AG04450 (cell line): ENCODE results near the gene SH3D19. TPM values are rescaled to one million over a fixed set of nuclear protein-coding genes. Genes with fewer than 3 reads are reported as not detected.

ENCODE experiments used
- CTCF ChIA-PET: fragments of 300-600, 350-600 bp; formaldehyde crosslinking; extraction: SDS; loops from one replicate; lab custom pipeline; 2022; ENCODE audit warnings: antibody characterized with exemption, inconsistent platforms; lab: Charles Lee
- POLR2A ChIA-PET: fragments of 350-600 bp; formaldehyde crosslinking; extraction: SDS; loops from one replicate; lab custom pipeline; 2021; ENCODE audit warnings: antibody characterized with exemption, inconsistent platforms; lab: Yijun Ruan, JAX
- DNase-seq: peaks from one replicate; pipeline ENCODE4 v3.0.0-alpha.2; 2011; ENCODE audit warnings: low read depth, low spot score
- H3K27ac ChIP-seq: one replicate; pipeline ENCODE4 v1.5.1; 2012; ENCODE audit warnings: low read depth, low read length, control low read depth
- H3K27me3 ChIP-seq: one replicate; pipeline ENCODE4 v1.6.0; 2012; ENCODE audit warnings: low read length; ENCODE audit not compliant: control insufficient read depth, insufficient read depth
- H3K4me3 ChIP-seq: 2 replicates; pipeline ENCODE4 v1.5.1; 2011; ENCODE audit warnings: mild to moderate bottlenecking, low read depth, low read length, control low read depth
- H3K9me3 ChIP-seq: 2 replicates; pipeline ENCODE4 v1.5.1; 2012; ENCODE audit warnings: low read length; ENCODE audit not compliant: control insufficient read depth, insufficient read depth
- CTCF ChIP-seq: IDR thresholded peaks from 2 replicates; pipeline ENCODE4 v1.5.1; 2011; ENCODE audit warnings: low read depth, low read length, control low read depth, inconsistent platforms
- polyA plus RNA-seq: library from polyadenylated mRNA; depleted of rRNA; stranded (reverse); fragments of >200 nt; gene quantifications from 2 replicates; pipeline ENCODE4 v1.2.3, GENCODE V29; 2011

Gene SH3D19
- polyA plus RNA-seq, 1 experiment, result 32.6 TPM

- TF ChIP-seq CTCF, result no peak
- CTCF ChIA-PET, result no interaction called here
Measured at GRCh38 chr4:151215295-151215694, 110.1 kb downstream of the SH3D19 start.

GRCh38 chr4:151207868-151208267 is 117.5 kb downstream of the SH3D19 start:
- ChIA-PET POLR2A (interaction anchor here (0.6 to 0.7 kb wide), 2 partner anchors 9 to 12 kb away, joined by 4 read pairs; no protein-coding TSS in a partner anchor), CTCF (no interaction called here)
- H3K27ac ChIP-seq, result no peak overlapping the region

More at GRCh38 chr4:151215295-151215694, 110.1 kb downstream of the SH3D19 start:
- Histone ChIP-seq H3K27ac (no peak overlapping the region), H3K27me3 (no peaks in the 10 kb centered on the region), H3K9me3 (no peaks in the 10 kb centered on the region), H3K4me3 (no peak overlapping the region)
- no peak for DNase-seq
- POLR2A ChIA-PET, result no interaction called here

GRCh38 chr4:151207186-151207585 is 118.2 kb downstream of the SH3D19 start:
- no peak for TF ChIP-seq CTCF
- Histone ChIP-seq H3K9me3 (no peaks in the 10 kb centered on the region), H3K27ac (no peak overlapping the region), H3K27me3 (no peaks in the 10 kb centered on the region), H3K4me3 (no peak overlapping the region)
- DNase-seq, result no peak
- POLR2A ChIA-PET, result interaction anchor here (0.7 kb wide), 1 partner anchor 9 kb away, joined by 4 read pairs; no protein-coding TSS in a partner anchor
- CTCF ChIA-PET, result interaction anchor here (1.5 kb wide), 1 partner anchor 89 kb away, joined by 4 read pairs; no protein-coding TSS in a partner anchor

More at GRCh38 chr4:151207868-151208267, 117.5 kb downstream of the SH3D19 start:
- no peak for TF ChIP-seq CTCF
- Histone ChIP-seq H3K27me3 (no peaks in the 10 kb centered on the region), H3K9me3 (no peaks in the 10 kb centered on the region), H3K4me3 (no peak overlapping the region)
- DNase-seq, result no peak

- no peak for TF ChIP-seq CTCF
- no peak for DNase-seq
- Histone ChIP-seq H3K9me3 (no peaks in the 10 kb centered on the region), H3K27ac (no peak overlapping the region), H3K4me3 (no peak overlapping the region), H3K27me3 (no peaks in the 10 kb centered on the region)
- POLR2A ChIA-PET, result no interaction called here
- CTCF ChIA-PET, result interaction anchor here (1.5 kb wide), 1 partner anchor 89 kb away, joined by 4 read pairs; no protein-coding TSS in a partner anchor
Measured at GRCh38 chr4:151206241-151207005, 119.0 kb downstream of the SH3D19 start.

- H3K27ac ChIP-seq, result no peak overlapping the region
- DNase-seq, result no peak
- H3K27me3 ChIP-seq, result no peaks in the 10 kb centered on the region
- TF ChIP-seq CTCF, result no peak
- ChIA-PET POLR2A (no interaction called here), CTCF (interaction anchor here (0.6 kb wide), 1 partner anchor 88 kb away, joined by 3 read pairs; no protein-coding TSS in a partner anchor)
- H3K4me3 ChIP-seq, result no peak overlapping the region
- H3K9me3 ChIP-seq, result no peaks in the 10 kb centered on the region
Measured at GRCh38 chr4:151205722-151206121, 119.7 kb downstream of the SH3D19 start.
